Tibial nerve (tissue), 4 donors: ENCODE measurements around the gene OPCML.

ENCODE experiments used
- EP300 ChIP-seq, 2 donors: sonication (generic); formaldehyde crosslinking; IDR thresholded peaks; one replicate each; pipeline ENCODE4 v1.6.1; 2017; ENCODE audit warnings: antibody characterized with exemption in 2 of 2, mild to moderate bottlenecking in 1 of 2
- POLR2A ChIP-seq, 2 donors: fragments of 450-650 bp; IDR thresholded peaks; one replicate each; pipeline ENCODE4 v1.6.1; 2017; ENCODE audit warnings: antibody characterized with exemption in 2 of 2, mild to moderate bottlenecking in 2 of 2, moderate library complexity in 2 of 2
- TF ChIP-seq, protein P1 (sequence below), 5 experiments: fragments of 200-600 bp in 3 of 5; fragments of 450-650 bp in 2 of 5; sonication (generic) in 3 of 5; IDR thresholded peaks; one replicate each; pipeline ENCODE4 v1.5.1; 2016 to 2019; ENCODE audit warnings: antibody characterized with exemption in 5 of 5, mild to moderate bottlenecking in 3 of 5, moderate library complexity in 2 of 5

GRCh38 chr11:132856032-132856431, 676.3 kb downstream of the OPCML start:
- TF ChIP-seq POLR2A (IDR thresholded peaks at IDR 0.05) (no peak), EP300 (IDR thresholded peaks at IDR 0.05) (no peak)
- TF ChIP-seq, protein P1, sequence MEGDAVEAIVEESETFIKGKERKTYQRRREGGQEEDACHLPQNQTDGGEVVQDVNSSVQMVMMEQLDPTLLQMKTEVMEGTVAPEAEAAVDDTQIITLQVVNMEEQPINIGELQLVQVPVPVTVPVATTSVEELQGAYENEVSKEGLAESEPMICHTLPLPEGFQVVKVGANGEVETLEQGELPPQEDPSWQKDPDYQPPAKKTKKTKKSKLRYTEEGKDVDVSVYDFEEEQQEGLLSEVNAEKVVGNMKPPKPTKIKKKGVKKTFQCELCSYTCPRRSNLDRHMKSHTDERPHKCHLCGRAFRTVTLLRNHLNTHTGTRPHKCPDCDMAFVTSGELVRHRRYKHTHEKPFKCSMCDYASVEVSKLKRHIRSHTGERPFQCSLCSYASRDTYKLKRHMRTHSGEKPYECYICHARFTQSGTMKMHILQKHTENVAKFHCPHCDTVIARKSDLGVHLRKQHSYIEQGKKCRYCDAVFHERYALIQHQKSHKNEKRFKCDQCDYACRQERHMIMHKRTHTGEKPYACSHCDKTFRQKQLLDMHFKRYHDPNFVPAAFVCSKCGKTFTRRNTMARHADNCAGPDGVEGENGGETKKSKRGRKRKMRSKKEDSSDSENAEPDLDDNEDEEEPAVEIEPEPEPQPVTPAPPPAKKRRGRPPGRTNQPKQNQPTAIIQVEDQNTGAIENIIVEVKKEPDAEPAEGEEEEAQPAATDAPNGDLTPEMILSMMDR (IDR thresholded peaks at IDR 0.05): no peak
